ENCODE measurements around the gene CCR3. TPM values are rescaled to one million over a fixed set of nuclear protein-coding genes. Genes with fewer than 3 reads are reported as not detected.

The CCR3 gene
- total and polyA plus RNA-seq, 7 donors: 0.10 to 0.62 (median 0.44) TPM; not detected in 1

DNA sequence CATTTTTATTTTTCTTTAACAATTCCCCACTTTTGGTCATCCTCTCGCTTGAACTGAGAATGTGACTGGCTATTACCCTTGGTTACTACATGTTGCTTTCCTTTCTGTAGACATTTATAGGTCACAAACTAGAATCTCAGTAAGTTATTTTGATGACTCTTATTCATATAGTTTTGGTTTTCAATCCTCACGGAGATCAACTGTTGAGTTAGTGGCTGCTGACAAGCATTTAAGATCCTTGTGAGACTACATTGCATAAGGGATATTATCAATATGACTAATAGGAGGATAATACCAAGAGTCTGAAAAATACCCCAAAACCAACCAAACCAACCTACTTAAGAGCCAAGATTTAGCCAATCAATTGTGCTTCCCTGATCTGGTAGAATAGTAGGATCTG is 16.3 kb downstream of the CCR3 start:
- Histone ChIP-seq H3K9me3 (no peaks in the 10 kb centered on the region), H3K27ac (no peak overlapping the region), H3K36me3 (ENCODE audit: insufficient read depth in 1 of 2, low read depth in 1 of 2) (no peaks in the 10 kb centered on the region), H3K27me3 (ENCODE audit: insufficient read depth in 3 of 3, low read length in 2 of 3) (no peaks in the 10 kb centered on the region), H3K4me1 (no peaks in the 10 kb centered on the region), H3K4me3 (no peak overlapping the region)
- WGBS, 3 donors: 72 to 93% (median 83%) methylated on average over 2 of the region's 2 CpGs
- ATAC-seq (no peak), DNase-seq (no peak)
- intact Hi-C loops (cut with DNase I): no loop called here
- TF ChIP-seq, protein P1, sequence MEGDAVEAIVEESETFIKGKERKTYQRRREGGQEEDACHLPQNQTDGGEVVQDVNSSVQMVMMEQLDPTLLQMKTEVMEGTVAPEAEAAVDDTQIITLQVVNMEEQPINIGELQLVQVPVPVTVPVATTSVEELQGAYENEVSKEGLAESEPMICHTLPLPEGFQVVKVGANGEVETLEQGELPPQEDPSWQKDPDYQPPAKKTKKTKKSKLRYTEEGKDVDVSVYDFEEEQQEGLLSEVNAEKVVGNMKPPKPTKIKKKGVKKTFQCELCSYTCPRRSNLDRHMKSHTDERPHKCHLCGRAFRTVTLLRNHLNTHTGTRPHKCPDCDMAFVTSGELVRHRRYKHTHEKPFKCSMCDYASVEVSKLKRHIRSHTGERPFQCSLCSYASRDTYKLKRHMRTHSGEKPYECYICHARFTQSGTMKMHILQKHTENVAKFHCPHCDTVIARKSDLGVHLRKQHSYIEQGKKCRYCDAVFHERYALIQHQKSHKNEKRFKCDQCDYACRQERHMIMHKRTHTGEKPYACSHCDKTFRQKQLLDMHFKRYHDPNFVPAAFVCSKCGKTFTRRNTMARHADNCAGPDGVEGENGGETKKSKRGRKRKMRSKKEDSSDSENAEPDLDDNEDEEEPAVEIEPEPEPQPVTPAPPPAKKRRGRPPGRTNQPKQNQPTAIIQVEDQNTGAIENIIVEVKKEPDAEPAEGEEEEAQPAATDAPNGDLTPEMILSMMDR (IDR thresholded peaks at IDR 0.05): no peak

DNA sequence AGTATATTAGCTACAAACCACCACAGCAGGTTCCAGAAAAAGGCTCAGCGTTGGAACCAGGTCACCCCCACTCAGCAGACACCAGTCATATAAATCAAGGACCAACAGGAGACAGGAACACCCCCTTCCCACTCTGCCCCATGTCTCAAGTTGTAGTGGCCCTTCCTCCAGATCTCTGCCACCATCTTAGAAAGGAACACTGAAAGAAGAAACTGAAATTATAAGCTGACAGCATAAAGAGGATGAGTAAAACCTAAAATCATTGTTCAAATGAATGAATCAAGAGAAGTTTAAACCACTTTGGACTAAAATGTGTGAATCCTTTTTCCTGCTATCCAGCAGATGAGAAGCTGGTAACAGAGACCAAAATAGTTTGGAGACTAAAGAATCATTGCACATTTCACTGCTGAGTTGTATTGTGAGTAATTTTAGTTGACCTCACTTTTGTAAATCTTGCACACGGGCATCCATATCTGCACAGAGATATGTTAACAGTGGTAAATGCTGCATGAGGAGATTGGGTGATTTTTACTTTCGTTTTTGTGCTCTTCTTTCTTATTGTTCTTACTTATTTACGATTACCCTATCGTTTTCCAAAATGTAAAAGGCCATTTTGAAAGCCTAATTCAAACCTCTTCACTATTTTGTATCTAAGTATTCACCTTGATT is 19.8 kb downstream of the CCR3 start:
- TF ChIP-seq, protein P1 (IDR thresholded peaks at IDR 0.05): no peak
- H3K27ac ChIP-seq: no peak overlapping the region
- no peaks in the 10 kb centered on the region for H3K9me3 ChIP-seq
- no peaks in the 10 kb centered on the region for H3K27me3 ChIP-seq (ENCODE audit: insufficient read depth in 3 of 3, low read length in 2 of 3)
- no peaks in the 10 kb centered on the region for H3K36me3 ChIP-seq (ENCODE audit: insufficient read depth in 1 of 2, low read depth in 1 of 2)
- intact Hi-C loops (cut with DNase I): no loop called here
- no peak for ATAC-seq
- H3K4me3 ChIP-seq: no peak overlapping the region
- 69 to 75% (median 69%) methylated on average over 5 of the region's 5 CpGs for WGBS, 3 donors
- DNase-seq: no peak
- no peaks in the 10 kb centered on the region for H3K4me1 ChIP-seq

DNA sequence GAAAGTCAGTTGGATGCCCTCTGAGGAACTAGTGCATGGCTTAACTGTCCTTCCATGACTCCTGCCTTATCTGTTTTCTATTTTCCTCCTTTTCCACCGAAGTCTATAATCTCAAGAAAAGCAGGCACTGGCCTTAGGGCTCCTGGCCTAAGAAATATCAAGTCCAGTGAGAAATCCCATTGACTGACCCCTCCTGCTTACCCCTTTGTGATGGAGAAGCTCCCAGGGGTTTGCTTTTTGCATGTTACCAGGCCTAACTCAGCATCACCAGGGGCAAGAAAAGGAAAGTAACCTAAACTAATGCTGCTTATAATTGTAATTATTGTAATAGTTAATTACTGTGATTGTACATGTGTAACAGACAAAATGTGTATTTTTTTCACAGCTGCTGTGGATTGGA is 21.7 kb downstream of the CCR3 start:
- no peaks in the 10 kb centered on the region for H3K36me3 ChIP-seq (ENCODE audit: insufficient read depth in 1 of 2, low read depth in 1 of 2)
- TF ChIP-seq, protein P1 (IDR thresholded peaks at IDR 0.05): no peak
- intact Hi-C loops (cut with DNase I): no loop called here
- DNase-seq: no peak
- H3K9me3 ChIP-seq: no peaks in the 10 kb centered on the region
- no peaks in the 10 kb centered on the region for H3K27me3 ChIP-seq (ENCODE audit: insufficient read depth in 3 of 3, low read length in 2 of 3)
- no peak overlapping the region for H3K27ac ChIP-seq
- H3K4me3 ChIP-seq: no peak overlapping the region
- WGBS, 3 donors: 41 to 71% (median 54%) methylated on average over 1 of the region's 1 CpG
- no peaks in the 10 kb centered on the region for H3K4me1 ChIP-seq
- ATAC-seq: no peak

DNA sequence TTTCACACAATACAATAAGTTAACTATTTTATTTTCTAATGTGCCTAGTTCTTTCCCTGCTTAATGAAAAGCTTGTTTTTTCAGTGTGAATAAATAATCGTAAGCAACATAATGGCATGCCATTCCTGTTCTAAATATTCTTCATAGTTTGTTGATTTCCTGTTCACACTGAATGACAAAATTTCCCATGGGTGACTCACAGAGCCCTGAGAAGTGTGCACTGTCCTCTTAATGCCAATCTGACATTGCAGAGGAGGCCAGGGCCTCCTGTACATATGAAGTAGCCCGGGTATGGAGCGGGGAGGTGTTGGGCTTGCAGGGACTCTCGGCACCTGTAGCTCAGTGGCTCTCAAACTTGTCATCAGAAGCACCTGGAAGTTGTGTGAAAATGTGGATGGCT is 24.3 kb downstream of the CCR3 start:
- TF ChIP-seq, protein P1 (IDR thresholded peaks at IDR 0.05): no peak
- DNase-seq (no peak), ATAC-seq (no peak)
- WGBS, 3 donors: 88 to 92% (median 90%) methylated on average over 4 of the region's 4 CpGs
- Histone ChIP-seq H3K36me3 (ENCODE audit: insufficient read depth in 1 of 2, low read depth in 1 of 2) (no peaks in the 10 kb centered on the region), H3K27me3 (ENCODE audit: insufficient read depth in 3 of 3, low read length in 2 of 3) (peaks cover 0 to 4% (median 0%) of the 10 kb centered on the region in 3 donors), H3K27ac (no peak overlapping the region), H3K9me3 (no peaks in the 10 kb centered on the region), H3K4me1 (no peaks in the 10 kb centered on the region), H3K4me3 (no peak overlapping the region)
- intact Hi-C loops (cut with DNase I): no loop called here

DNA sequence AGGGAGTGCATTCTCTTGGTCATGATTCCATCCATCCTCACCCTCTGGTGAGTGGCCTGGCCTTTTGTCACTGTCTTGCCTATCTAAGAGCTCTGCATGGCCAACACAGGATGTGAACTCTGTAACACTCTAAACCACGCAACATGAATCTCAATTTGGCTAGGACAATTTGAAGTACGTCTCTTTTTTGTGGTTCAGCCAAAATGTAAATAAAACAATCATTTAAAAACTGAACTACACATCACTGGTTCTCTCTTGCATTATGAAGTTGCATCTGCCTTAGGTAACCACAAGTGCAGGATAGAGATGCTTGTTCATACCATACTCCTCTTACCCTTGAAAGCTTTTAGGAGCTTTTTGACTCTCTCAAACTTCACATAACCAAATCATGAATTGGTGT is 27.3 kb downstream of the CCR3 start:
- Histone ChIP-seq H3K9me3 (no peaks in the 10 kb centered on the region), H3K4me1 (no peaks in the 10 kb centered on the region), H3K27ac (no peak overlapping the region), H3K4me3 (no peak overlapping the region), H3K27me3 (ENCODE audit: insufficient read depth in 3 of 3, low read length in 2 of 3) (peaks cover 0 to 4% (median 0%) of the 10 kb centered on the region in 3 donors), H3K36me3 (ENCODE audit: insufficient read depth in 1 of 2, low read depth in 1 of 2) (no peaks in the 10 kb centered on the region)
- DNase-seq (no peak), ATAC-seq (no peak)
- 73 to 81% (median 76%) methylated on average over 2 of the region's 2 CpGs for WGBS, 3 donors
- TF ChIP-seq, protein P1 (IDR thresholded peaks at IDR 0.05): no peak
- intact Hi-C loops (cut with DNase I): no loop called here
